HG03064 (cell line): ENCODE results near the gene ZNHIT2.
"Not testable (repeated sequence)": the region's sequence is repeated elsewhere in the genome, so short reads cannot be mapped to it uniquely, and the experiment has no call there.

ENCODE experiments used
- ATAC-seq: cut with Tn5 transposase; IDR thresholded peaks from one replicate; pipeline ENCODE4 v1.9.1; 2021; ENCODE audit warnings: low read depth; ENCODE audit not compliant: unreplicated experiment

ZNHIT2 gene

DNA sequence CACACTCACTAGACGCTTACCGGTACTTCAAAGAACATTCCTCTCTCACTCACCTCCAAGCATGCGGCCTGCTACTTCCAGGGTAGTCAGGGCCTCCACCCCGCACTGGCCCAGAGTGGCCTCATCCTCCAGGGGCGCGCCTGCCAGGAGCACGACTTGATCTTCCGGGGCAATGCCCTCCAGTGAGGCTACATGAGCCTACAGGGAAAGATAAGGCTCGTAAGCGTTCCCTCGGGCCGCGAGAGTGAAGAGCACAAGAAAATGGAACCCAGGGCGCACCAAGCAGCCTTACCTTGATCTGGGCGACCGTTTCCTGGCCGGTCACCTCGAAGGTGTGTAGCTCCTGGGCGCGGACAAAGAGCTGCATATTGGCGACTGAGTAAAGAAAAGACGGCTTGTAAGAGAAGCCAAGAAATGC lies 4.0 kb upstream of the ZNHIT2 start:
- no peak for ATAC-seq

GRCh38 chr11:65120831-65121230 lies 3.3 kb upstream of the ZNHIT2 start:
- no peak for ATAC-seq

DNA sequence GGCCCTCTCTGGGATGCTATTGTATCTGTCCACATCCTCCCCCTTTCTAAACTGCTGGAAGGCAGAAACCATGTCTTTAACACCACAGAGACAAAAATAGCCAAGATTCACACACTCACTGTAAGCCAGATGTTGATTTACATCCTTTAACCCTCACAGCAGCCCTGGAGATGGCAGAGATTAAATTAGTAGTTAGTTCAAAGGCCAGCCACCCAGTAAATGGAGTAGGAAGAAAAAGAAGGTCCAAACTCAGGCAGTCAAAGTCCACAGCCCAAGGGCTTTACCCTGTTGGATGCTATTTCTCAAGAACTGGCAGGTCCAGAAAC lies 2.1 kb upstream of the ZNHIT2 start:
- ATAC-seq = no peak

GRCh38 chr11:65118891-65119669 lies 1.6 kb upstream of the ZNHIT2 start:
- not testable (repeated sequence) for ATAC-seq

- no peak for ATAC-seq
These were observed 766 bp upstream of the ZNHIT2 start for GRCh38 chr11:65118097-65118837.

GRCh38 chr11:65116370-65117205 lies 913 bp downstream of the ZNHIT2 start:
- ATAC-seq = no peak

DNA sequence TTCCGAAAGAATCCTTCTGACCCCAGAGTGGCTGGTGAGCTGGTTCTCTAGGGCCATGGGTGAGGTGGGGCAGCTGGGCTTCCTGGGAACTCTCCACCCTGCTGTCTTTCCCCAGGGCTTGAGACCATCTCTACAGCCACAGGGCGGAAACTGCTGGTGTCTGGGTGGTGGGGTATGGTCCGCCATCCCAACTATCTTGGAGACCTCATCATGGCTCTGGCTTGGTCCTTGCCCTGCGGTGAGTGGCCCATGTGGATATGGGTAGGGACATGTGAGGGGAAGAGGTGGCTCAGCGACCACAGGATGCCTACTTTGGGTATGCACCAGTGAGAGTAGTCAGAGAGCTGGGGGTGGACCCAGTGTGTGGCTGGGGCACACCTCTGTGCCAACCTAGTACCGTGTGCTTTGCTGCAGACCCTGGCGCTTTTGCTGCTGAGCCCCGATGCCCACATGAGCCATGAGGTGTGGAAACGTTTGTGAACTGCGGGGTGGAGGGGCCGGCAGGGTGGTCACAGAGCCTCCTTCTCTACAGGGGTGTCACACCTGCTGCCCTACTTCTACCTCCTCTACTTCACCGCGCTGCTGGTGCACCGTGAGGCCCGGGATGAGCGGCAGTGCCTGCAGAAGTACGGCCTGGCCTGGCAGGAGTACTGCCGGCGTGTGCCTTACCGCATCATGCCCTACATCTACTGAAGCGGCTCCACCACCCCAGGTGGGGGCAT lies 2.0 kb downstream of the ZNHIT2 start:
- ATAC-seq = no peak

- ATAC-seq = no peak
These were observed 2.8 kb downstream of the ZNHIT2 start for GRCh38 chr11:65114538-65115171.

GRCh38 chr11:65113839-65114238 lies 3.7 kb downstream of the ZNHIT2 start:
- ATAC-seq = no peak

DNA sequence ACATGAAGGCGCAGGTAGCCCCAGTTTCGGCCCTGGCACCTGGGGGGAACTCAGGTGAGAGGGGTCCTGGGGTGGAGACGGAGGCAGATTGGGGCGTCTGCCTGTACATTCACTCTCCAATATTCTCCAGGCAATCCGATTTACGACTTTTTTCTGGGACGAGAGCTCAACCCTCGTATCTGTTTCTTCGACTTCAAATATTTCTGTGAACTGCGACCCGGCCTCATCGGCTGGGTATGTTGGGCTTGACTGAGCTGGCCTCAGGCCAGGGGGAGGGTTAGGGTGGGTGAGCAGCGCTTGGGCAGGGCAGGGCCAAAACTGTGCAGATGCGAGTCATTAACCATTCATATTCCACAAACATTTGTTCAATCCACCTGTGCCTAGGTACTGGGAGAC lies 4.1 kb downstream of the ZNHIT2 start:
- no peak for ATAC-seq

DNA sequence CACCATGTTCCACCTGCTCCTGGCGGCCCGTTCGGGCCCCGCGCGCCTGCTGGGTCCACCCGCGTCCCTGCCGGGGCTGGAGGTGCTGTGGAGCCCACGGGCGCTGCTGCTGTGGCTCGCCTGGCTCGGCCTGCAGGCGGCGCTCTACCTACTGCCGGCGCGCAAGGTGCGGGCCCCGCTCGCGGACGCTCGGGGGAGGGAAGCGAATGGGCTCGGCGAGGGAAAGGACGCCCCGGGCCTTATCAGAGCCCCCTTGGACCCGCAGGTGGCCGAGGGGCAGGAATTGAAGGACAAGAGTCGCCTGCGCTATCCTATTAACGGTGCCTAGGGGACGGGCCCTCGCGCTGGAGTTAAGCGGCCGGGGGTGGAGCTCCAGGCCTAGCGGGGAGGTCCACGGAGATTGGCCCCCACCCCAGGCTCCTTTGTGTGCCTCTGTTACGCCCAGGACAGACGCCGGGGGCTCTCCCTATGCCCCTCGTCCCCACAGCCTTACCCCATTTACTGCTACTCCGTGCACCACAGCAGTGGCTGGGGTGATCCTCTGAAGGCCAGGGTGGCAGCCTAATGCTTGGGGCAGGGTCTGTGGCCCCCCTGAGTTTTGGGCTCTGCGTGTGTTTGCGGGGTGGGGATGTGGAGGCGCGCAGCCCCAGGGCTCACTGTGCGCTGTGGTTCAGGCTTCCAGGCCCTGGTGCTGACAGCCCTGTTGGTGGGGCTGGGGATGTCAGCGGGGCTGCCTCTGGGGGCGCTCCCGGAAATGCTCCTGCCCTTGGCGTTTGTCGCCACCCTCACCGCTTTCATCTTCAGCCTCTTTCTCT lies 4.7 kb downstream of the ZNHIT2 start:
- ATAC-seq = no peak

DNA sequence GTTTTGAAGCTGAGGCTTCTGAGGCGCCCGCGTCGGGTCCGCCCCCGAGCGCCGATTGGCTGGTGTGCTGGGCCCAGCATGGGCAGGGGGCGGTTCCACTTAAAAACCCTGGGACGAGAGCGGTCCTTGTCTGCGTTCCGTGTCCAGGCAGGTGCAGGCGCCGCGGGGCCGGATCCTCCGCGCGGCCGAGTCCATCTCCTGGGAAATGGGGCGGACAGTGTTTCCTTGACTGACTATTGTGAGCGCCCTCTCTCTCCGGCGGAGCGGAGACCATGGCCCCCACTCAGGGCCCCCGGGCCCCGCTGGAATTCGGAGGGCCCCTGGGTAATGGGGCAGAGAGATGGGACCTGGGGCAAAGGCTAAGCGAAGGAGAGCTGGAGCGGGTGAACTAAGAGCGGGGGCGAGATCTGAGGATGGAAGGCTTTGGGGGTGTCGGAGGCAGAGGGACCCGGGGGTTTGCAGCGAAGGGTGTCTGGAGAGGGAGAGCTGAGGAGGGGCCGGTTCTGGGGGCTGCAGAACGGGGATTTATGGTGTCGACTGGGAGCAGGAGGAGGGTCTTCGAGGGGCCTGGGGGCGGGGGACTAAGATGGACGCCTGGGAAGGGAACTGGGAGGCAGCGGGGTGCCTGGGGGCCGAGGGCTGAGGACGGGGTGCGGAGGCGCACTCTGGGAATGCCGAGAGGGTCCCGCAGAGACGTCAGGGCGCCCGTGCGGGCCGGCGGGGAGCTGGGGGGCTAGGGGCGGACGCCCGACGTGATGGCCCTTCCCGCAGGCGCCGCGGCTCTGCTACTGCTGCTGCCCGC lies 5.6 kb downstream of the ZNHIT2 start, which contains the start of gene TM7SF2:
TM7SF2 (plus strand) TSS at position 129 of the 802 bp plus-strand sequence; CDS start at position 273, 144 bp downstream.
- ATAC-seq = no peak

GRCh38 chr11:65111159-65111743 lies 6.2 kb downstream of the ZNHIT2 start:
- no peak for ATAC-seq

DNA sequence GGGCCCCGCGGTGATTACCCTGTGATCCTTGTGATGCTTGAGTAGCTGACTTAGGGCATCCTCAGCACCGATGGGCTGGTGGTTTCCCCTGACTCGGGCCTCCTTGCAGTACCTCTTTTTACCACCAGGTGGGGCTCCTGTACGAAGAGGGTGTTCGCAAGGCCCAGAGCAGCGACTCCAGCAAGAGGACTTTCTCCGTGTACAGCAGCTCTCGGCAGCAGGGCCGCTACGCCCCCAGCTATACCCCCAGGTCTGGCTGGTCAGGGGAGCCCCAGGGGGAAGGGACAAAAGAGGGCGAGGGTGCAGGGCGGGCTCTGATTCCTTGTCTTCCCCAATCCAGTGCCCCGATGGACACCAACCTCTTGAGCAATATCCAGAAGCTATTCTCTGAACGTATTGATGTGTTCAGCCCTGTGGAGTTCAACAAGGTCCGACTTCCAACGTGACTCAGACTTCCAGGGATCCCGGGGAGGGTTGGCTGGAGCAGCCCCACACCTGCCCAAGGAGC lies 7.1 kb downstream of the ZNHIT2 start:
- no peak for ATAC-seq

GRCh38 chr11:65109231-65110198 lies 8.0 kb downstream of the ZNHIT2 start:
- ATAC-seq = no peak

- no peak for ATAC-seq
These were observed 8.9 kb downstream of the ZNHIT2 start for GRCh38 chr11:65108469-65109123.
